Left ventricle myocardium inferior (tissue), 1 donor: ENCODE data around the gene FOLR1. TPM values are rescaled to one million over a fixed set of nuclear protein-coding genes. Genes with fewer than 3 reads are reported as not detected.

ENCODE experiments used
- DNase-seq: peaks from one replicate; pipeline ENCODE4 v3.0.0-alpha.2; 2020
- H3K27ac ChIP-seq: fragments of 200-600 bp; replicated peaks from 2 replicates; pipeline ENCODE4 v1.8.0; 2021
- H3K27me3 ChIP-seq: fragments of 200-600 bp; 2 replicates; pipeline ENCODE4 v1.8.0; 2021; ENCODE audit warnings: low read depth
- H3K36me3 ChIP-seq: fragments of 200-600 bp; 2 replicates; pipeline ENCODE4 v1.8.0; 2021
- H3K4me1 ChIP-seq: fragments of 200-600 bp; 2 replicates; pipeline ENCODE4 v1.8.0; 2021
- H3K4me3 ChIP-seq: fragments of 200-600 bp; 2 replicates; pipeline ENCODE4 v1.8.0; 2021; ENCODE audit warnings: mild to moderate bottlenecking, moderate library complexity
- H3K9me3 ChIP-seq: fragments of 200-600 bp; replicated peaks from 2 replicates; pipeline ENCODE4 v1.8.0; 2021
- intact Hi-C: fragments of 100-400 bp; cut with micrococcal nuclease; formaldehyde crosslinking; loops from one replicate; pipeline ENCODE4 v1.11.0; 2022
- total RNA-seq: library from RNA; stranded (reverse); fragmentation: NEBNext Ultra II Directional; extraction: Animal tissue kit (Norgen Biotek cat#: 25700); gene quantifications from one replicate; pipeline ENCODE4 v1.2.1, GENCODE V29; 2021
- TF ChIP-seq, protein P1 (sequence below): fragments of 200-600 bp; IDR thresholded peaks from 2 replicates; pipeline ENCODE4 v1.8.0; 2021; ENCODE audit warnings: antibody characterized with exemption, mild to moderate bottlenecking, borderline replicate concordance
- donor health status: DM: no; HTN: yes; CAD: no; lungs with severe emphysema.

The FOLR1 gene
- total RNA-seq, 1 donor from 2014 or later, result 0.49 TPM

DNA sequence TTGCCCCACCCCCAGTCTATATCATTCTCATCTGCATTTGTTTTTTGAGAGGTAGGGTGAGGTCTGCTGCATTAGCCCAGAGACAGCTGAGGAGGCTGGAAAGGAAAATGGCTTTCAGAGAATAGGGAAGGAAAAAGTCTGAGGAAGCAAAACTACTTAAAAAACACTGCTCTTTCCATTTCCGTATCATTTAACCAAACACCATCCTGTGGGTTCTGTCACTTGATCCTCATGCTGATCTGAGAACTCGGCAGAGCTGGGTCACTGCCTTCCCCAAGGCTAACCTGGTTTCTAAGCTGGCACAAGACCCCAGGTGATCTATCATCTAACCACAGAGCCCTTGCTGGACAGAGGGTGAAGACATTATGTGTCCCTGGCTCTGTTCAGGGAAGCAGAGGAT, 25.9 kb downstream of the FOLR1 start:
- no peak for DNase-seq
- TF ChIP-seq, protein P1, sequence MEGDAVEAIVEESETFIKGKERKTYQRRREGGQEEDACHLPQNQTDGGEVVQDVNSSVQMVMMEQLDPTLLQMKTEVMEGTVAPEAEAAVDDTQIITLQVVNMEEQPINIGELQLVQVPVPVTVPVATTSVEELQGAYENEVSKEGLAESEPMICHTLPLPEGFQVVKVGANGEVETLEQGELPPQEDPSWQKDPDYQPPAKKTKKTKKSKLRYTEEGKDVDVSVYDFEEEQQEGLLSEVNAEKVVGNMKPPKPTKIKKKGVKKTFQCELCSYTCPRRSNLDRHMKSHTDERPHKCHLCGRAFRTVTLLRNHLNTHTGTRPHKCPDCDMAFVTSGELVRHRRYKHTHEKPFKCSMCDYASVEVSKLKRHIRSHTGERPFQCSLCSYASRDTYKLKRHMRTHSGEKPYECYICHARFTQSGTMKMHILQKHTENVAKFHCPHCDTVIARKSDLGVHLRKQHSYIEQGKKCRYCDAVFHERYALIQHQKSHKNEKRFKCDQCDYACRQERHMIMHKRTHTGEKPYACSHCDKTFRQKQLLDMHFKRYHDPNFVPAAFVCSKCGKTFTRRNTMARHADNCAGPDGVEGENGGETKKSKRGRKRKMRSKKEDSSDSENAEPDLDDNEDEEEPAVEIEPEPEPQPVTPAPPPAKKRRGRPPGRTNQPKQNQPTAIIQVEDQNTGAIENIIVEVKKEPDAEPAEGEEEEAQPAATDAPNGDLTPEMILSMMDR, result no peak
- Histone ChIP-seq H3K4me3 (peak overlapping the region; percentile 30), H3K27me3 (peaks cover 28% of the 10 kb centered on the region), H3K36me3 (no peaks in the 10 kb centered on the region), H3K9me3 (no peaks in the 10 kb centered on the region), H3K4me1 (peaks cover 8% of the 10 kb centered on the region), H3K27ac (peak overlapping the region; percentile 28)
- intact Hi-C loops, result no loop called here

DNA sequence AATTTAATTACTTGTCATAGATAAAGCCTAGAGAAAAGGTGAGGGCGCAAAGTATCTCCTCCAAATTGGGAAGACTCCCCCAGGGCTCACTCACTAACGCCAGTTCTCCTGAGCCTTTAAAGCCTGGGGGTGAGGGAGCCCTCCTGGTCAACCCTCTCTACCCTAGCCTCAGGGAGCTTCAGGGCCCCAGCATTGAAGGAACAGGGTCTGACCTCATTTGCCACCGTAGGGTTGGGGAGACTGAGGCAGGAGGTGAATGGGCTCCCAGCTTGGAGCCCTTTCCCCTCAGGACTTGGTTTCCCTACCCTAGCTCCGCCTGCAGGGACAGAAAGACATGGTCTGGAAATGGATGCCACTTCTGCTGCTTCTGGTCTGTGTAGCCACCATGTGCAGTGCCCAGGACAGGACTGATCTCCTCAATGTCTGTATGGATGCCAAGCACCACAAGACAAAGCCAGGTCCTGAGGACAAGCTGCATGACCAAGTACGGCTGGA, 26.4 kb downstream of the FOLR1 start:
- TF ChIP-seq, protein P1, result no peak
- Histone ChIP-seq H3K4me1 (peaks cover 10% of the 10 kb centered on the region), H3K36me3 (no peaks in the 10 kb centered on the region), H3K27ac (no peak overlapping the region), H3K4me3 (peak overlapping the region; percentile 23), H3K9me3 (no peaks in the 10 kb centered on the region), H3K27me3 (peaks cover 28% of the 10 kb centered on the region)
- intact Hi-C loops, result no loop called here
- DNase-seq, result no peak

DNA sequence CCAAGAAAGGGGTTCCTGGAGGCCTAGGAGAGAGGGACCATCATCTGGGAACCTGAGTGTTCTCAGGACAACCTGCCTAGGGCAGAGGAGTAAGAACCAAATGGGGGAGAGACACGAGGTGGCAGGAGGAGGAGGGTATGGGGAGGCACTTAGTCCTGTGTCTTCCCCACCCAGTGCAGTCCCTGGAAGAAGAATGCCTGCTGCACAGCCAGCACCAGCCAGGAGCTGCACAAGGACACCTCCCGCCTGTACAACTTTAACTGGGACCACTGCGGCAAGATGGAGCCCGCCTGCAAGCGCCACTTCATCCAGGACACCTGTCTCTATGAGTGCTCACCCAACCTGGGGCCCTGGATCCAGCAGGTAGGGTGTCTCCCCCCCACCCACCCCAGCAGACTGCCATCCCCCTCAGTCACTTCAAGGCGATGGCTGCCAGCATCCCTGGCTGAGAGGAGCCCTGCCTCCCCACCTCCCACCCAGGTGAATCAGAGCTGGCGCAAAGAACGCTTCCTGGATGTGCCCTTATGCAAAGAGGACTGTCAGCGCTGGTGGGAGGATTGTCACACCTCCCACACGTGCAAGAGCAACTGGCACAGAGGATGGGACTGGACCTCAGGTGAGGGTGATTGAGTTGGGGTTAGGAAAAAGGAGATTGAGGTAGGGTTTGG, 28.9 kb downstream of the FOLR1 start:
- H3K4me1 ChIP-seq, result peaks cover 30% of the 10 kb centered on the region
- TF ChIP-seq, protein P1, result no peak
- no peaks in the 10 kb centered on the region for H3K9me3 ChIP-seq
- no peak overlapping the region for H3K4me3 ChIP-seq
- no peaks in the 10 kb centered on the region for H3K36me3 ChIP-seq
- DNase-seq, result no peak
- H3K27ac ChIP-seq, result no peak overlapping the region
- H3K27me3 ChIP-seq, result peaks cover 24% of the 10 kb centered on the region
- intact Hi-C loops, result no loop called here

DNA sequence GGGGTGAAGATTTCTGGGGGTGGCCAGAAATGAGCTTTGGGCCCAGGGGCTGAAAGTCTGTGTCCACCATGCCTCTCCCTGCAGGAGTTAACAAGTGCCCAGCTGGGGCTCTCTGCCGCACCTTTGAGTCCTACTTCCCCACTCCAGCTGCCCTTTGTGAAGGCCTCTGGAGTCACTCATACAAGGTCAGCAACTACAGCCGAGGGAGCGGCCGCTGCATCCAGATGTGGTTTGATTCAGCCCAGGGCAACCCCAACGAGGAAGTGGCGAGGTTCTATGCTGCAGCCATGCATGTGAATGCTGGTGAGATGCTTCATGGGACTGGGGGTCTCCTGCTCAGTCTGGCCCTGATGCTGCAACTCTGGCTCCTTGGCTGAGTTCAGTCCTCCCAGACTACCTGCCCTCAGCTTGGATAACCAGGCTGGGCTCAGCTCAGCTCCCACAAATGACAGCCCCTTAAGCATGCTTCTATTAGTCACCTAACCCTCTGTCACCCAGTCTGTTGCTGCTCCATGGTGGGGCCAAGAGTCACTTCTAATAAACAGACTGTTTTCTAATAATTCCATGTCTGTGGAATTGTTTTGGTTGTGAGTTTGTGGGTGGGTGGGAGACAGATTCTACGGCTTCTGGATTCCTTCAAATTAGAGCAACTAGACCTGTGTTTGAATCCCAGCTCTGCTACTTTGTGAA, 29.6 kb downstream of the FOLR1 start:
- Histone ChIP-seq H3K9me3 (no peaks in the 10 kb centered on the region), H3K36me3 (no peaks in the 10 kb centered on the region), H3K27ac (no peak overlapping the region), H3K27me3 (peaks cover 20% of the 10 kb centered on the region), H3K4me1 (peaks cover 37% of the 10 kb centered on the region), H3K4me3 (no peak overlapping the region)
- TF ChIP-seq, protein P1, result no peak
- intact Hi-C loops, result no loop called here
- DNase-seq, result no peak

DNA sequence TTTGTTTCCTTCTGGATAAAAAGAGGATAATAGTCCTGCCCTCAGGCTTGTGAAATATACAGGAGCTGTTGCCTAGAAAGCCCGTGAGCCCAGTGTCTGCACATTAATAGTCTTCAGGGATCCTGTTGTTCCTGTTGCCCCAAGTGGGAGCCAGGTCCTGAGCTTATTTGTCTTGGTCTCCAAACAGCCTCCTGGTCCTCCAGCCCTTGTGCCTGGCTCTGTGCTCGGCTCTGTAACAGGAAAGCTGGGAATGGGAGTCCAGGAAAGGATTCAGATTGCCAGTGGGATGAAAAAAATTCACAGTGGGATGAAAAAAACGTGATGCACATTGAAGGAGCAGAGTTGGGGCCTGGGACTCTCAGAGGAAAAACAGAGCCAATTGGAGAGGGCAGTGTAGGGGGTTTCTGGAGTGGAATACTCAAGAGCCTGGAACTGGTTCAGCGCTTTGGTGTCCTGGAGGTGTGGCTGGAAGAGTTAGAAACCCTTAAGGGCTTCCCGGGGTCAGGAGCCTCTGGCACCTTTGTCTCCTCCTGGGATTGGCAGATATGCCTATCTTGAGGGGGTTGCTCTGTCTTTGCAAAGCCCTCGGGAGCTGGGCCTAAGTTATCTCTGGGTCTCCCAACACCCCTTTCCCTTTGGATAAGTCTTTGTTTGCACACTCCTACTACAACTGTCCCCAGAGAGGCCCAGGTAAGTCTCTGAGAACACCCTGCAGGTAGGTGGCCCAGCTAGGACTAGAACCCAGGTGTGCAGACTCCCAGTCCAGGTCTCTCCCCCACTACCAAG, 30.4 kb downstream of the FOLR1 start:
- Histone ChIP-seq H3K9me3 (no peaks in the 10 kb centered on the region), H3K36me3 (peaks cover 2% of the 10 kb centered on the region), H3K27ac (peak overlapping the region; percentile 100), H3K4me1 (peaks cover 44% of the 10 kb centered on the region), H3K4me3 (peak overlapping the region; percentile 97), H3K27me3 (peaks cover 13% of the 10 kb centered on the region)
- DNase-seq, result no peak
- intact Hi-C loops, result no loop called here
- TF ChIP-seq, protein P1, result no peak
